Measurements from ENCODE around the gene BTN2A1. TPM values are rescaled to one million over a fixed set of nuclear protein-coding genes. Genes with fewer than 3 reads are reported as not detected.

Gene BTN2A1
- total RNA-seq, 1 donor from 2014 or later: 8.4 TPM

GRCh38 chr6:26474439-26474881 is 16.7 kb downstream of the BTN2A1 start:
- peaks cover 0 to 2% (median under 1%) of the 10 kb centered on the region in 3 donors for H3K36me3 ChIP-seq (ENCODE audit: control insufficient read depth in 3 of 3, insufficient read depth in 3 of 3, low read length in 3 of 3)
- peak overlapping the region; percentile 43 to 88 (median 71) for H3K9ac ChIP-seq (ENCODE audit: low read depth in 1 of 3, low read length in 3 of 3)
- H3K4me3 ChIP-seq (ENCODE audit: low read length in 3 of 3): peak overlapping the region; percentile 59 to 94 (median 67)
- H3K4me1 ChIP-seq (ENCODE audit: control insufficient read depth in 3 of 3, insufficient read depth in 3 of 3, low read length in 3 of 3): peaks cover 0 to 13% (median 3%) of the 10 kb centered on the region in 3 donors
- no peaks in the 10 kb centered on the region for H3K27me3 ChIP-seq (ENCODE audit: control insufficient read depth in 3 of 3, insufficient read depth in 3 of 3, low read length in 3 of 3)
- H3K9me3 ChIP-seq (ENCODE audit: control insufficient read depth in 3 of 3, low read length in 3 of 3): peaks cover 0 to 3% (median 0%) of the 10 kb centered on the region in 3 donors
- peak overlapping the region; percentile 85 for H3K27ac ChIP-seq (ENCODE audit: low read depth, low read length)

DNA sequence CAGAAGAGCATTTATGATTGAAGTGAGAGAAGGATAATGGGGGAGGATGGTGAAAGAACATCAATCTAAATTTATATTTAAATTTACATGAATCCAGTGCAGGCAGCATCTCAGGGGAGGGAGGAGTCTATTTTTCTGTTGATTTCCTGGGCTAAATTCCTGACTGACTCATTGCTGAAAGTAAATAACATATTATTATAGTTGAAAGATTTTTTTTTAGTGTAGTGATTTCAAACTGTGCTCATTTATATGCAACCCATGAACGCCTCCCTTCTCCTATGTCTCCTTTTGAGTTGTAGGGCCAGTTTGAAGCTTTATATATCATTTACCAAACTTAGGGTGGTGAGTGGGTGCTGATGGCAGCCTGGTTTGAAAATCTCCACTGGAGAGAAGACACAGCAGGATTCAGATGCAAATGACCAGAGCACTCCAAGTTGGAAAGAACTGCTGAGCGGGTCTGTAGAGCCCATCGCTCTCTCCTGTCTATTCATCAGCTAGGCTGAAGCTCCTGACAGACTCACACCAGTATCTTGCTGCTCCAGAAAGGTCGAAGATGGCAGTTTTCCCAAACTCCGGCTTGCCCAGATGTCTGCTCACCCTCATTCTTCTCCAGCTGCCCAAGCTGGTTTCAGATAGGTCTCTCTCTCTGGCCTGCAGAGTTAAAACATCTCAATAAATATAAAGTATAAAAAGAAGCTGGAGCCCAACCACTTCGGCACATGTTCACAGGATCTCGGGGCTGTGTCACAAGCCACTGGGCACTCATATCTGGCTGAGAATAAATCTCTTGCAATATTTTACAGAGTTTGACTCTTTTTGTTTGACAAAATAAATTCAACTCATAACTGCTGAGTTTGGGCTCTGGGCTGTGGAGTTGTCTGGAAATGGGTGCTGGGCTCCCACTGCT is 18.3 kb downstream of the BTN2A1 start:
- Histone ChIP-seq H3K9me3 (ENCODE audit: control insufficient read depth in 3 of 3, low read length in 3 of 3) (peaks cover 0 to 3% (median 0%) of the 10 kb centered on the region in 3 donors), H3K27me3 (ENCODE audit: control insufficient read depth in 3 of 3, insufficient read depth in 3 of 3, low read length in 3 of 3) (no peaks in the 10 kb centered on the region), H3K9ac (ENCODE audit: low read depth in 1 of 3, low read length in 3 of 3) (no peak overlapping the region), H3K4me1 (ENCODE audit: control insufficient read depth in 3 of 3, insufficient read depth in 3 of 3, low read length in 3 of 3) (peaks cover 0 to 13% (median 3%) of the 10 kb centered on the region in 3 donors), H3K36me3 (ENCODE audit: control insufficient read depth in 3 of 3, insufficient read depth in 3 of 3, low read length in 3 of 3) (no peaks in the 10 kb centered on the region), H3K27ac (ENCODE audit: low read depth, low read length) (no peak overlapping the region), H3K4me3 (ENCODE audit: low read length in 3 of 3) (no peak overlapping the region)

GRCh38 chr6:26476896-26477295 is 19.1 kb downstream of the BTN2A1 start:
- no peak overlapping the region for H3K4me3 ChIP-seq (ENCODE audit: low read length in 3 of 3)
- H3K9ac ChIP-seq (ENCODE audit: low read depth in 1 of 3, low read length in 3 of 3): no peak overlapping the region
- H3K27ac ChIP-seq (ENCODE audit: low read depth, low read length): peak overlapping the region; percentile 6
- no peaks in the 10 kb centered on the region for H3K36me3 ChIP-seq (ENCODE audit: control insufficient read depth in 3 of 3, insufficient read depth in 3 of 3, low read length in 3 of 3)
- no peaks in the 10 kb centered on the region for H3K27me3 ChIP-seq (ENCODE audit: control insufficient read depth in 3 of 3, insufficient read depth in 3 of 3, low read length in 3 of 3)
- peaks cover 0 to 3% (median 0%) of the 10 kb centered on the region in 3 donors for H3K9me3 ChIP-seq (ENCODE audit: control insufficient read depth in 3 of 3, low read length in 3 of 3)
- peaks cover 0 to 13% (median 3%) of the 10 kb centered on the region in 3 donors for H3K4me1 ChIP-seq (ENCODE audit: control insufficient read depth in 3 of 3, insufficient read depth in 3 of 3, low read length in 3 of 3)

GRCh38 chr6:26477426-26477825 is 19.7 kb downstream of the BTN2A1 start:
- peaks cover 0 to 13% (median 3%) of the 10 kb centered on the region in 3 donors for H3K4me1 ChIP-seq (ENCODE audit: control insufficient read depth in 3 of 3, insufficient read depth in 3 of 3, low read length in 3 of 3)

DNA sequence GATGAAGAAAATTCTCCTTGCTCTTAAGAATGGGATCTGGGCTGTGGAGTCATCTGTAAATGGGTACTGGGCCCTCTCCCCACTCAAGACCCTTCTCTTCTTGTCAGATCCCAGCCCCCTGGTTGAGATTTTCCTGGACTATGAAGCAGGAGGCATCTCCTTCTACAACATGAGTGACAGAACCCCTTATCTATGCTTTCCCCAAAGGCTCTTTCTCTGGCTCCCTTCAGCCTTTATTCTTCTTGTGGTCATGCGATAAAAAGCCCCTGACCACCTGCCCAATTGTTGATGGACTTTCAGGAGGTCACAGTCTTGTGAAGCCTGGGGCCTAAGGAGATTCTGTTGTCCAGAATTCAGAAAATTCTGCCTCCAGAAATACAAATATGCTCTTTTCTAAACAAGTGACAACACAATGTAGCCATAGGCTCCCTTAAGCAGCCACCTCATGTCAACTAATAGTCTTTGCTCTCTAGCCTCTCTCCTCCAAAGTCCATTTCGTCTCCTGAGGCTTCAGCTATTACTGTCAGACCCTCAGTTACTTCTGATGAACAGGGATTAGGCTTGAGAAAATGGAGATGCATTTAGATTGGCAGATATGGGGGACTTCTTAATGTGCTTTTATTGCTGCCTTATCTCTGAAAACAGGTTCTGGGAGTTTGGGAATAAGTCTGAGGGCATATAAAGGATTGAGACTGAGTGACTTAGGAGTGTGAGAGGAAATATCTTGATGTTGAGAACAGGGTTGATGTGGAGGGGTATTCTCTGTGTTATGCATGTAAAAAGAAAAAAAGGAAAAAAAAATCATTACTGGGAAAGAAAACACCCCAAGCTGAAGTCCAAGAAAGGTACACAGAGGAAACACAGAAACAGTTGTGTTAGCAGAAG is 20.6 kb downstream of the BTN2A1 start:
- Histone ChIP-seq H3K9ac (ENCODE audit: low read depth in 1 of 3, low read length in 3 of 3) (no peak overlapping the region), H3K9me3 (ENCODE audit: control insufficient read depth in 3 of 3, low read length in 3 of 3) (no peaks in the 10 kb centered on the region), H3K36me3 (ENCODE audit: control insufficient read depth in 3 of 3, insufficient read depth in 3 of 3, low read length in 3 of 3) (no peaks in the 10 kb centered on the region), H3K4me1 (ENCODE audit: control insufficient read depth in 3 of 3, insufficient read depth in 3 of 3, low read length in 3 of 3) (peaks cover 0 to 10% (median 3%) of the 10 kb centered on the region in 3 donors), H3K4me3 (ENCODE audit: low read length in 3 of 3) (no peak overlapping the region), H3K27me3 (ENCODE audit: control insufficient read depth in 3 of 3, insufficient read depth in 3 of 3, low read length in 3 of 3) (no peaks in the 10 kb centered on the region), H3K27ac (ENCODE audit: low read depth, low read length) (peak overlapping the region; percentile 6)

More at GRCh38 chr6:26477426-26477825, 19.7 kb downstream of the BTN2A1 start:
- no peak overlapping the region for H3K9ac ChIP-seq (ENCODE audit: low read depth in 1 of 3, low read length in 3 of 3)
- no peaks in the 10 kb centered on the region for H3K36me3 ChIP-seq (ENCODE audit: control insufficient read depth in 3 of 3, insufficient read depth in 3 of 3, low read length in 3 of 3)
- H3K9me3 ChIP-seq (ENCODE audit: control insufficient read depth in 3 of 3, low read length in 3 of 3): peaks cover 0 to 3% (median 0%) of the 10 kb centered on the region in 3 donors
- no peaks in the 10 kb centered on the region for H3K27me3 ChIP-seq (ENCODE audit: control insufficient read depth in 3 of 3, insufficient read depth in 3 of 3, low read length in 3 of 3)
- H3K27ac ChIP-seq (ENCODE audit: low read depth, low read length): peak overlapping the region; percentile 6
- H3K4me3 ChIP-seq (ENCODE audit: low read length in 3 of 3): no peak overlapping the region

DNA sequence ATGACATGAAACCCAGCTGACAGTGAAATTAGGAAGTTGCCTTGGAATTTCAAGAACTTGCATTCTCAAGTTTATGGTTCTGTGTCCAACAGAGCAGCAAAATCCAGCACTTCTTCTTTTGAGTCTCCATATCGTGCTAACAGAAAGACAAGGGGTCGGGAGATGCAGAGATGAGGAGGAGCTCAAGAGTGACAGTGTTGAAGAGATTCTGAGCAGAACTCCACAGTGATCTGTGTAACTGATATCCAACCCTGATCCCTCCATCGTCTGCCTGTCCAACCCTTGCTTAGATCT is 21.2 kb downstream of the BTN2A1 start:
- Histone ChIP-seq H3K4me1 (ENCODE audit: control insufficient read depth in 3 of 3, insufficient read depth in 3 of 3, low read length in 3 of 3) (peaks cover 0 to 10% (median 3%) of the 10 kb centered on the region in 3 donors), H3K9ac (ENCODE audit: low read depth in 1 of 3, low read length in 3 of 3) (no peak overlapping the region), H3K36me3 (ENCODE audit: control insufficient read depth in 3 of 3, insufficient read depth in 3 of 3, low read length in 3 of 3) (no peaks in the 10 kb centered on the region), H3K9me3 (ENCODE audit: control insufficient read depth in 3 of 3, low read length in 3 of 3) (no peaks in the 10 kb centered on the region), H3K4me3 (ENCODE audit: low read length in 3 of 3) (no peak overlapping the region), H3K27me3 (ENCODE audit: control insufficient read depth in 3 of 3, insufficient read depth in 3 of 3, low read length in 3 of 3) (no peaks in the 10 kb centered on the region), H3K27ac (ENCODE audit: low read depth, low read length) (no peak overlapping the region)

- H3K4me1 ChIP-seq (ENCODE audit: control insufficient read depth in 3 of 3, insufficient read depth in 3 of 3, low read length in 3 of 3): peaks cover 0 to 4% (median 0%) of the 10 kb centered on the region in 3 donors
- H3K27ac ChIP-seq (ENCODE audit: low read depth, low read length): no peak overlapping the region
- no peaks in the 10 kb centered on the region for H3K36me3 ChIP-seq (ENCODE audit: control insufficient read depth in 3 of 3, insufficient read depth in 3 of 3, low read length in 3 of 3)
- H3K4me3 ChIP-seq (ENCODE audit: low read length in 3 of 3): no peak overlapping the region
- H3K9ac ChIP-seq (ENCODE audit: low read depth in 1 of 3, low read length in 3 of 3): no peak overlapping the region
- no peaks in the 10 kb centered on the region for H3K9me3 ChIP-seq (ENCODE audit: control insufficient read depth in 3 of 3, low read length in 3 of 3)
- no peaks in the 10 kb centered on the region for H3K27me3 ChIP-seq (ENCODE audit: control insufficient read depth in 3 of 3, insufficient read depth in 3 of 3, low read length in 3 of 3)
Observed at GRCh38 chr6:26482338-26482737, 24.6 kb downstream of the BTN2A1 start.

GRCh38 chr6:26483727-26484126 is 26.0 kb downstream of the BTN2A1 start:
- no peaks in the 10 kb centered on the region for H3K4me1 ChIP-seq (ENCODE audit: control insufficient read depth in 3 of 3, insufficient read depth in 3 of 3, low read length in 3 of 3)
- no peaks in the 10 kb centered on the region for H3K36me3 ChIP-seq (ENCODE audit: control insufficient read depth in 3 of 3, insufficient read depth in 3 of 3, low read length in 3 of 3)
- no peak overlapping the region for H3K9ac ChIP-seq (ENCODE audit: low read depth in 1 of 3, low read length in 3 of 3)
- H3K4me3 ChIP-seq (ENCODE audit: low read length in 3 of 3): no peak overlapping the region
- H3K27me3 ChIP-seq (ENCODE audit: control insufficient read depth in 3 of 3, insufficient read depth in 3 of 3, low read length in 3 of 3): no peaks in the 10 kb centered on the region
- no peak overlapping the region for H3K27ac ChIP-seq (ENCODE audit: low read depth, low read length)
- H3K9me3 ChIP-seq (ENCODE audit: control insufficient read depth in 3 of 3, low read length in 3 of 3): no peaks in the 10 kb centered on the region

DNA sequence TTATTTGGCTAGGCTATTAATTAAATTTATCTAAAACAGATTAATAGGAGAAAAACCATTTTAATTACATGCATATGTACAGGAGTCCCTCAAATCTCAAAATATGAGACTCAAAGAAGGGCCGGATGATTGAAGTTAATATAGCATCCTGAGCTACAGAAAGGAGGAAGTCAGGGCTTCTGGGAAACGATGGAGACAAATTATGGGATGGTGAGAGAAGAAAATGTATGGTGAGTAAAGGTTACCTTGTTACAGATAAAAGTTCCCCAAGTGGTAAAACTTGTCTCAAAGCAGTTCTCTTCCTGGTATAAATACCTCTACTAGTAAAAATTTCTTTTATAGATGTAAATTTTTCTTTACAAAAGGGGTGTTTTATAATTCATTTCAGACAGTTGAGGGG is 26.4 kb downstream of the BTN2A1 start:
- Histone ChIP-seq H3K36me3 (ENCODE audit: control insufficient read depth in 3 of 3, insufficient read depth in 3 of 3, low read length in 3 of 3) (no peaks in the 10 kb centered on the region), H3K9ac (ENCODE audit: low read depth in 1 of 3, low read length in 3 of 3) (no peak overlapping the region), H3K4me3 (ENCODE audit: low read length in 3 of 3) (no peak overlapping the region), H3K4me1 (ENCODE audit: control insufficient read depth in 3 of 3, insufficient read depth in 3 of 3, low read length in 3 of 3) (no peaks in the 10 kb centered on the region), H3K27me3 (ENCODE audit: control insufficient read depth in 3 of 3, insufficient read depth in 3 of 3, low read length in 3 of 3) (no peaks in the 10 kb centered on the region), H3K27ac (ENCODE audit: low read depth, low read length) (no peak overlapping the region), H3K9me3 (ENCODE audit: control insufficient read depth in 3 of 3, low read length in 3 of 3) (no peaks in the 10 kb centered on the region)
